MCF 10A (cell line): ENCODE results near the gene LCE2C. TPM values are rescaled to one million over a fixed set of nuclear protein-coding genes. Genes with fewer than 3 reads are reported as not detected.

ENCODE experiments used
- BruUV-seq: library from RNA; stranded (reverse); fragments of 400-500 nt; replicated peaks from 2 replicates; lab custom pipeline; 2021; lab: Mats Ljungman, UMichigan
- CTCF ChIA-PET: fragments of 300-600 bp; sonication (Branson Sonifier 250); formaldehyde crosslinking; extraction: SDS; loops from one replicate; lab custom pipeline; 2021; ENCODE audit warnings: antibody characterized with exemption, inconsistent platforms; lab: Yijun Ruan, JAX
- POLR2A ChIA-PET: fragments of 300-600, 350-650 bp; sonication (Branson Sonifier 250); formaldehyde crosslinking; extraction: SDS; loops from one replicate; lab custom pipeline; 2020; ENCODE audit warnings: antibody characterized with exemption, inconsistent platforms; lab: Yijun Ruan, JAX
- DNase-seq: peaks from one replicate; pipeline ENCODE4 v3.0.0-alpha.2; 2018; ENCODE audit not compliant: unreplicated experiment
- H3K27ac Mint-ChIP-seq: one replicate; pipeline ENCODE4 v1.8.0; 2022; ENCODE audit warnings: mild to moderate bottlenecking, low read depth, mixed read lengths; ENCODE audit not compliant: unreplicated experiment
- H3K27me3 Mint-ChIP-seq: one replicate; pipeline ENCODE4 v1.8.0; 2022; ENCODE audit warnings: mixed read lengths; ENCODE audit not compliant: insufficient read depth, unreplicated experiment
- H3K36me3 Mint-ChIP-seq: one replicate; pipeline ENCODE4 v1.8.0; 2022; ENCODE audit warnings: mild to moderate bottlenecking, moderate library complexity, mixed read lengths; ENCODE audit not compliant: insufficient read depth, unreplicated experiment
- H3K4me1 Mint-ChIP-seq: one replicate; pipeline ENCODE4 v1.8.0; 2022; ENCODE audit warnings: mixed read lengths; ENCODE audit not compliant: insufficient read depth, unreplicated experiment
- H3K4me3 Mint-ChIP-seq: one replicate; pipeline ENCODE4 v1.8.0; 2022; ENCODE audit warnings: mild to moderate bottlenecking, moderate library complexity, mixed read lengths; ENCODE audit not compliant: unreplicated experiment
- H3K9me3 Mint-ChIP-seq: one replicate; pipeline ENCODE4 v1.8.0; 2022; ENCODE audit warnings: mixed read lengths; ENCODE audit not compliant: unreplicated experiment
- intact Hi-C: fragments of 100-400 bp; cut with micrococcal nuclease; formaldehyde crosslinking; loops from 2 replicates; pipeline ENCODE4 v1.14.1; 2022
- total RNA-seq: library from RNA; stranded (reverse); gene quantifications from 2 replicates; pipeline ENCODE4 v1.2.3, GENCODE V29; 2022
- TF ChIP-seq, protein P1 (sequence below): fragments of 200-600 bp; IDR thresholded peaks from one replicate; pipeline ENCODE4 v1.8.0; 2022; ENCODE audit warnings: antibody characterized with exemption, mild to moderate bottlenecking; ENCODE audit not compliant: unreplicated experiment

The LCE2C gene
- total RNA-seq, 1 experiment from 2014 or later = not detected

DNA sequence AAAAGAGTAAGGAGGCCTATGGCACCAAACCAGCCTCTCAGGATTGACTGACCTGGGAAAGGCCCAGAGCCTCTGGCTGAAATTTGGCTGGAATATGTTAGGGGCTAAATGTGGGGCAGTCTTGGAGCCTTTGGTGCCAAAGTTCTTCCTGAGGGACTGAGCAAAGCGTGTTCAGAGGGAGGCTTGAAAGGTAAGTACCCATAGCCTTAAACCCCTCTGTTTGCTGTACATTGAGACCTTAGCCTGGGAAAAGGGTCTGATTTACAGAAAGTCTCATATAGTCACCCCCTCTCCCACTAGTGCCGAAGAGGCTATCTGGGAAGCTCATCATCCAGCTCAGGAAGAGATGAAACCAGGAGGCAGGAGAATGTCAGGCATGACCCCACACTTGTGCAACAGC, 32.8 kb downstream of the LCE2C start, which contains the start of gene LCE4A:
Gene LCE4A (plus strand): TSS at position 301 of the 400 bp plus-strand sequence. CDS start 916 bp downstream, outside the sequence.
- BruUV-seq = no TSS peak
- intact Hi-C loops = no loop called here
- DNase-seq = no peak
- no peak within 1 kb of the TSS for H3K27ac Mint-ChIP-seq
- ChIA-PET POLR2A (interaction anchor here (3.1 kb wide), 1 partner anchor 11 kb away, joined by 11 read pairs; a partner anchor contains a TSS), CTCF (interaction anchor here (1.2 to 1.5 kb wide), 2 partner anchors 27 to 54 kb away, joined by 3 to 6 read pairs; no protein-coding TSS in a partner anchor)
- no peak within 1 kb of the TSS for H3K4me3 Mint-ChIP-seq
- TF ChIP-seq, protein P1, sequence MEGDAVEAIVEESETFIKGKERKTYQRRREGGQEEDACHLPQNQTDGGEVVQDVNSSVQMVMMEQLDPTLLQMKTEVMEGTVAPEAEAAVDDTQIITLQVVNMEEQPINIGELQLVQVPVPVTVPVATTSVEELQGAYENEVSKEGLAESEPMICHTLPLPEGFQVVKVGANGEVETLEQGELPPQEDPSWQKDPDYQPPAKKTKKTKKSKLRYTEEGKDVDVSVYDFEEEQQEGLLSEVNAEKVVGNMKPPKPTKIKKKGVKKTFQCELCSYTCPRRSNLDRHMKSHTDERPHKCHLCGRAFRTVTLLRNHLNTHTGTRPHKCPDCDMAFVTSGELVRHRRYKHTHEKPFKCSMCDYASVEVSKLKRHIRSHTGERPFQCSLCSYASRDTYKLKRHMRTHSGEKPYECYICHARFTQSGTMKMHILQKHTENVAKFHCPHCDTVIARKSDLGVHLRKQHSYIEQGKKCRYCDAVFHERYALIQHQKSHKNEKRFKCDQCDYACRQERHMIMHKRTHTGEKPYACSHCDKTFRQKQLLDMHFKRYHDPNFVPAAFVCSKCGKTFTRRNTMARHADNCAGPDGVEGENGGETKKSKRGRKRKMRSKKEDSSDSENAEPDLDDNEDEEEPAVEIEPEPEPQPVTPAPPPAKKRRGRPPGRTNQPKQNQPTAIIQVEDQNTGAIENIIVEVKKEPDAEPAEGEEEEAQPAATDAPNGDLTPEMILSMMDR = no peak
- H3K9me3 Mint-ChIP-seq = no peaks in the 10 kb centered on the region
- H3K27me3 Mint-ChIP-seq = no peaks in the 10 kb centered on the region
- H3K4me1 Mint-ChIP-seq = no peaks in the 10 kb centered on the region
- no peaks in the 10 kb centered on the region for H3K36me3 Mint-ChIP-seq

- Mint-ChIP-seq H3K4me1 (peaks cover 11% of the 10 kb centered on the region), H3K4me3 (no peak overlapping the region), H3K9me3 (no peaks in the 10 kb centered on the region), H3K27ac (peak overlapping the region; percentile 13), H3K27me3 (no peaks in the 10 kb centered on the region), H3K36me3 (peaks cover 5% of the 10 kb centered on the region)
- peak; percentile 72 for DNase-seq
- ChIA-PET POLR2A (interaction anchor here (0.8 to 2.5 kb wide), 3 partner anchors 9 to 61 kb away, joined by 5 to 11 read pairs (median 6); partner anchors contain the start of gene LCE4A), CTCF (interaction anchor here (0.5 to 2.1 kb wide), 8 partner anchors 10 to 208 kb away, joined by 3 to 14 read pairs (median 5); no protein-coding TSS in a partner anchor)
- intact Hi-C loops = no loop called here
- no TSS peak for BruUV-seq
- TF ChIP-seq, protein P1 = no peak
These were observed 43.2 kb downstream of the LCE2C start for GRCh38 chr1:152718238-152718637.

DNA sequence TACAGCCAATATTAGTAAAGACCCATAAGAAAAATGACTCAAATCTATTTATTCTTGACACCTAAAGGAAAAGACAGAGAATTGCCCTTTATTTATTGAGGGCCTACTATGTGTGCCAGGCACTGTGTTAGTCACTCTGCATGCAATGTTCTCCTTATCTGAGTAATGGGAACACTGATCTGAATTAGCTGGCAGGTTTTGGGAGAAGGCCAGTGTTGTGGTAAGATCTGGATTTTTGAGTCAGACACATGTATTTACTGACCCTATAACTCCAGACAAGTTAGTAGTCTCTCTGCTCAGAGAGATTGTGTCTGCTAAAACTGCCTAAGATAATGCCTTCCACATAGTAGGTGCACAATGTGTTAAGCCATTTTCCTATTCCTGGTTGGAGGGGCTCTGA, 50.2 kb downstream of the LCE2C start:
- CTCF ChIA-PET = interaction anchor here (1.3 to 1.4 kb wide), 2 partner anchors 70 to 73 kb away, joined by 3 to 4 read pairs; no protein-coding TSS in a partner anchor
- BruUV-seq = no TSS peak
- Mint-ChIP-seq H3K27me3 (no peaks in the 10 kb centered on the region), H3K9me3 (no peaks in the 10 kb centered on the region), H3K4me3 (no peak overlapping the region), H3K4me1 (no peaks in the 10 kb centered on the region), H3K27ac (no peak overlapping the region), H3K36me3 (no peaks in the 10 kb centered on the region)
- POLR2A ChIA-PET = no interaction called here
- TF ChIP-seq, protein P1 = no peak
- DNase-seq = no peak
- intact Hi-C loops = no loop called here

Other genes starting within 250 kb of the LCE2C start
- not detected in 2 replicates for gene LCE5A, start 164.5 kb upstream of the LCE2C start, total RNA-seq
- not detected in 2 replicates for gene CRCT1, start 160.8 kb upstream of the LCE2C start, total RNA-seq
- not detected in 2 replicates for gene LCE3E, start 108.5 kb upstream of the LCE2C start, total RNA-seq
- 0.75 TPM in 1 of 2 replicates, not detected in the other for gene LCE3D, start 94.8 kb upstream of the LCE2C start, total RNA-seq
- gene LCE3C, start 75.0 kb upstream of the LCE2C start, total RNA-seq = not detected in 2 replicates
- gene LCE3B, start 61.5 kb upstream of the LCE2C start, total RNA-seq = not detected in 2 replicates
- gene LCE3A, start 52.2 kb upstream of the LCE2C start, total RNA-seq = not detected in 2 replicates
- not detected in 2 replicates for gene LCE2D, start 11.9 kb upstream of the LCE2C start, total RNA-seq
- gene LCE2B, start 10.8 kb downstream of the LCE2C start, total RNA-seq = not detected in 2 replicates
- not detected in 2 replicates for gene LCE2A, start 23.1 kb downstream of the LCE2C start, total RNA-seq
- gene LCE4A, start 32.9 kb downstream of the LCE2C start, total RNA-seq = not detected in 2 replicates
- 0.12 and 0.25 TPM in 2 replicates for gene KPRP, start 82.7 kb downstream of the LCE2C start, total RNA-seq
- not detected in 2 replicates for gene LCE1F, start 99.9 kb downstream of the LCE2C start, total RNA-seq
- gene LCE1E, start 111.0 kb downstream of the LCE2C start, total RNA-seq = 1.3 and 1.9 TPM in 2 replicates
- gene LCE1D, start 121.4 kb downstream of the LCE2C start, total RNA-seq = not detected in 2 replicates
- gene LCE1C, start 131.4 kb downstream of the LCE2C start, total RNA-seq = 1.4 and 1.9 TPM in 2 replicates
- gene LCE1B, start 136.7 kb downstream of the LCE2C start, total RNA-seq = 1.3 and 2.0 TPM in 2 replicates
- not detected in 2 replicates for gene LCE1A, start 152.2 kb downstream of the LCE2C start, total RNA-seq
- gene LCE6A, start 167.6 kb downstream of the LCE2C start, total RNA-seq = not detected in 2 replicates
- not detected in 2 replicates for gene LCE7A, start 184.7 kb downstream of the LCE2C start, total RNA-seq
- gene SMCP, start 203.0 kb downstream of the LCE2C start, total RNA-seq = not detected in 2 replicates
- gene IVL, start 233.3 kb downstream of the LCE2C start, total RNA-seq = 0.33 and 0.56 TPM in 2 replicates